ENCODE results near the gene S100A16. TPM values are rescaled to one million over a fixed set of nuclear protein-coding genes. Genes with fewer than 3 reads are reported as not detected.

S100A16 gene
- total RNA-seq, 1 experiment from 2014 or later: 328 TPM

GRCh38 chr1:153636312-153636711 lies 23.4 kb upstream of the S100A16 start:
- no peak for DNase-seq (ENCODE audit: low read depth)

- no peak for DNase-seq (ENCODE audit: low read depth)
These were observed 22.9 kb upstream of the S100A16 start for GRCh38 chr1:153635872-153636271.

DNA sequence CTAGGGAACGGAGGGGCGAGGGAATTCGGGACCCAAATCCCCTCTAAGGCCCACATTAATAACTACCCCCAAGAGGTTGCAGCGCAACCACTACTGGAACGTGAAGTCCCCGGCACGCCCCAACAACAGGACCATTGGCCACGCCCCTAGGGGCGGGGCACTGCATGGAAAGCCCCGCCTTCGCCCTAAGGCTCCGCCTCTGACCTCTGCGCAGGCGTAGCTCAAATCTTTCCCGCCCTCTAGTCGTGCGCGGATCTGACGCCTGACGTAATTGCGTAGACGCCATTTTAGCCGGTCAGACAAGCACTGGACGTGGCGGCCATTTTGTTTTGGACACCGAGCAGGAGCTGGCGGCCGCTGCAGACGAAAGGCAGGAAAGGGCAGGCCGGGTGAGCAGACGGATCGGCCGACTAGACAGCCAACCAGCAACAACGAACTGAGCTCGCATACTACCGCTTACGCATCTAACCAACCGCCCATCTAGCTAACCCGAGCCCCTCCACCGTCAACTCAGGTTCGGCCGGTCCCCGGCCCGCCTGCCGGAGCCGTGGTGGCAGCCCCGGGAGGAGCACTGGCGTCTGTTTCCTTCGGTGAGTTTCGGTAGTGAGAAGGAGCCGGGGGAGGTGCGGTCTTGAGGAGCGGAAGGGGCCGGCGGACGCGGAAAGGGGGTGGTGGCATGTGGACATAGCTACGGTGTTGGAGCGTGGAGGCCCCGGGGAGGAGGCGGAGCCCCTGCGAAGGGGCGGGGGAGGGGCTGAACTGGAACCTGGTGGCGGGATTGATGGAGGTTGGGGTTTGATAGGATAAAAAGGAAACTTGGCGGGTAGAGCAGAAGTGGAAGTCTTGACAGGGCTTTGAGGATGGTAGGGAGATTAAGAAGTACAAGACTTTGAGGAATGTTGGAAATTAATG lies 21.1 kb upstream of the S100A16 start, which contains the start of gene CHTOP:
Gene CHTOP, plus strand, starts transcription at position 313 of the 912 bp plus-strand sequence. CDS start 2,523 bp downstream, outside the sequence.
- peak; percentile 96 for DNase-seq (ENCODE audit: low read depth)

- no peak for DNase-seq (ENCODE audit: low read depth)
These were observed 20.3 kb upstream of the S100A16 start for GRCh38 chr1:153633161-153633753.

DNA sequence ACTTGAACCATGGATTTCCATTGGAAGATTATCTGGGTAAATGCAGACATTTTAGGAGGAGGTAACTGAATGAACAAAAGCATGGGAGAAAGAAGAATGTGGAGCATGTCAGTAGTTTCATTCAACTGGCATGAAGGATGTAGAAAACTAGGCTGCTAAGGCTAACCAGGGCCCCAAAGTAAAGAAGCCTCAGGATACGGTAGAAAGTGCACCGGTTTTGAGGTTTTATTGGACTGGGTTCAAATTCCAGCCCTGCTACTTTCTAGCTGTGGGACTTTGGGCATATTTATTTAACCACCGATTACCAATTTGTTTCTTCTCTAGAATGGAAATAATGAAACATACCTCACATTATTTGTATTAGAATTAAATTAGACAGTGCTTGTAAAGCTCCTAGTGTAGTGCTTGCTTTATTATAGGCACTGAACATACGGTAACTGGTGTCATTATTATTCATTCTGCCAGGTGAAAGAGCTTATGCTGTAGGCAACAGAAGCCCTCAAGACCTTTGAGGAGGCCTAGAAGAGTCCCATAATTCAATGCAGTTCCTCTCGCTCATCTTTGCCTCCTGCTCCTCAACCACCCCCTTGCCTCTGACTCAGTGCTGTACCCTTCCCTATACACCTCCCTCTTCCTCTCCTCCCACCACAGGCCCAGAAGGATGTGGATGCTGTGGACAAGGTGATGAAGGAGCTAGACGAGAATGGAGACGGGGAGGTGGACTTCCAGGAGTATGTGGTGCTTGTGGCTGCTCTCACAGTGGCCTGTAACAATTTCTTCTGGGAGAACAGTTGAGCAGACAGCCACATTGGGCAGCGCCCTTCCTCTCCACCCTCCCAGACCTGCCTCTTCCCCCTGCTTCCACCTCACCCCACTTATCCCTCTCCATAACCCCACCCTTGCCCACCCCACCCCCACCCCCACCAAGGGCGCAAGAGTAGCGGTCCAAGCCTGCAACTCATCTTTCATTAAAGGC lies 18.4 kb upstream of the S100A16 start:
- no peak for DNase-seq (ENCODE audit: low read depth)

- DNase-seq (ENCODE audit: low read depth): no peak
These were observed 17.4 kb upstream of the S100A16 start for GRCh38 chr1:153630384-153630783.

DNA sequence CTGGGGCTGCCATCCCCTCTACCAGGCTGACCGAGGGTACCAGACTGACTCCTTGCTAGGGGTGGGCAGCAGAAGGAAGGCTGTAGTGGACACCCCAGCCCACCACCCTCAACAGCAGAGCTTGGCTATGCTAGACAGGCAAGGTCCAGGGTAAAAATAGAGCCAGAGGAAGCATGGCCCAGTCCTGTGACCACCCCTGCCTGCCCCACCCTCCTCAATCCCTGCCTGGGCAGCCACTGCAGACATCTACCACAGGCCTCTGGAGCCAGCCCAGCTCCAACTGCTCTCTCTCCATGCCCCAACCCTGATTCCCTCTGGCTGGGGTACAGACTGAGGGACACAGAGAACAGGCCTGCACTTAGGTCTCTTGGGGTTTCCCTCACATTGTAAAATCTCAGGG lies 17.0 kb upstream of the S100A16 start:
- DNase-seq (ENCODE audit: low read depth): no peak

DNA sequence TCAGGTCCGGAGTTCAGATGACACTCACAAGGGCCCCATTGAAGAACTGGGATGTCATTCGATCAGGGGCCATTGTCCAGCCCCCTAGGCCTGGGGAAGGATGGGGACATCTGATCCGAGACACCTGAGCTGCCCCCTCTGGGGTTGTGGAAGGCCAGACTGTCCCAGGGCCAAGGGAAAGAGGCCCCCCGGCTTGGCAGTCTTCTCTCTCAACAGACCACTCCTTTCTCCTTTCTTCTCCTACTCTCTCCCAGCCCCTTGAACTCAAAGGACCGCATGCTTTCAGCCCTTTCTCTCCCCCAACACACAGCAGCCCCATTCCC lies 16.4 kb upstream of the S100A16 start:
- DNase-seq (ENCODE audit: low read depth): no peak

GRCh38 chr1:153628638-153629342 lies 15.9 kb upstream of the S100A16 start:
- no peak for DNase-seq (ENCODE audit: low read depth)

- DNase-seq (ENCODE audit: low read depth): no peak
These were observed 15.0 kb upstream of the S100A16 start, which contains the start of gene S100A1 for GRCh38 chr1:153627715-153628626. Gene S100A1 (plus strand): TSS chr1:153628434. CDS start chr1:153630522, 2,088 bp downstream.

GRCh38 chr1:153626904-153627714 lies 14.2 kb upstream of the S100A16 start, which contains the start of gene S100A13:
Gene S100A13 (minus strand): TSS chr1:153627505. CDS start chr1:153626472, 1,033 bp downstream.
- peak; percentile 96 for DNase-seq (ENCODE audit: low read depth)

DNA sequence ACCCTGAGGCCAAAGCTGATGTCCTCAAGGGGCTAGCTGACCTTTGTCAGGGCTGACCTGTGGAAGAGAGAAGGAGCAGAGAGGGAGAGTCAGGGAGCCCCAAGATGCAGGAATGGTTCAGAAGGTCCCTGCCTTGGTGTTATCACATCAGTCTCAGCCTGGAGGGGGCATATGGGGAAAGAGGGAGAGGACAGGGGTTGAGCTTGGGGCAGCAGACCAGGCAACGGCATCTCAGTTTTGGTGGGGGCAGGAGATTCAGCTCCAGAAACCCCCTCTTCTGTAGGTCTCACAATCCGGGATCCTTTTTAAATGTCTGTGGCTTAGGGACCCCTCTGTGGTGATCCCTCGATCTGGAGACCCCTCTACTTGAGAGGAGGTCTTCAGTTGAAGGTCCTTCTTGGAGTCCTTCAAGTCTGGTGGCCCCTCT lies 13.6 kb upstream of the S100A16 start:
- no peak for DNase-seq (ENCODE audit: low read depth)

DNA sequence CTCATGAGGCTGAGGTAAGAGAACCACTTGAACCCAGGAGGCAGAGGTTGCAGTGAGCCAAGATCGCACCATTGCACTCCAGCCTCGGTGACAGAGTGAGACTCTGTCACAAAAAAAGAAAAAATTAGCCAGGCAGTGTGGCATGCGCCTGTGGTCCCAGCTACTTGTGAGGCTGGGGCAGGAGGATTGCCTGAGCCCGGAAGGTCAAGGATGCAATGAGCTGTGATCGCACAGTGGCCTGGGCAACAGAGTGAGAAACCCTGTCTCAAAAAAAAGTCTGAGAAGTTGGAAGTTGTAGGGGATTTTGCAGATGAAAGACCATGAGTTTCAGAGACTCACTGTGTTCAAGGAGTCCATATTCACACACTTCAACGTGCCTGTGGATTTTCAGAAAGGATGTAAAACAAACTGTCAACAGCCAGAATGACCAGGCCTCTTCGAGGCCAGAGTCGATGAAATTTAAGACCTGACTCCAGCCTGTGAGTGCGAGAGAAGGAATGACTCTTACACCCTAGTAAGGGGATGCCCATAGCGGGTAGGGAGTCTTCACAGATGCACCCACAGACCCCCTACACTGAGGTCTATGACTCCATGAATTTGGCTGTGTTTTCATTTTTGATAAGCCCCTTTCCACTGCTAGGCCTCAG lies 12.2 kb upstream of the S100A16 start:
- DNase-seq (ENCODE audit: low read depth): no peak

GRCh38 chr1:153623101-153623500 lies 10.2 kb upstream of the S100A16 start:
- no peak for DNase-seq (ENCODE audit: low read depth)

GRCh38 chr1:153619171-153619570 lies 6.2 kb upstream of the S100A16 start:
- DNase-seq (ENCODE audit: low read depth): no peak

GRCh38 chr1:153617663-153618062 lies 4.7 kb upstream of the S100A16 start:
- DNase-seq (ENCODE audit: low read depth): no peak

GRCh38 chr1:153616917-153617311 lies 4.0 kb upstream of the S100A16 start:
- no peak for DNase-seq (ENCODE audit: low read depth)

DNA sequence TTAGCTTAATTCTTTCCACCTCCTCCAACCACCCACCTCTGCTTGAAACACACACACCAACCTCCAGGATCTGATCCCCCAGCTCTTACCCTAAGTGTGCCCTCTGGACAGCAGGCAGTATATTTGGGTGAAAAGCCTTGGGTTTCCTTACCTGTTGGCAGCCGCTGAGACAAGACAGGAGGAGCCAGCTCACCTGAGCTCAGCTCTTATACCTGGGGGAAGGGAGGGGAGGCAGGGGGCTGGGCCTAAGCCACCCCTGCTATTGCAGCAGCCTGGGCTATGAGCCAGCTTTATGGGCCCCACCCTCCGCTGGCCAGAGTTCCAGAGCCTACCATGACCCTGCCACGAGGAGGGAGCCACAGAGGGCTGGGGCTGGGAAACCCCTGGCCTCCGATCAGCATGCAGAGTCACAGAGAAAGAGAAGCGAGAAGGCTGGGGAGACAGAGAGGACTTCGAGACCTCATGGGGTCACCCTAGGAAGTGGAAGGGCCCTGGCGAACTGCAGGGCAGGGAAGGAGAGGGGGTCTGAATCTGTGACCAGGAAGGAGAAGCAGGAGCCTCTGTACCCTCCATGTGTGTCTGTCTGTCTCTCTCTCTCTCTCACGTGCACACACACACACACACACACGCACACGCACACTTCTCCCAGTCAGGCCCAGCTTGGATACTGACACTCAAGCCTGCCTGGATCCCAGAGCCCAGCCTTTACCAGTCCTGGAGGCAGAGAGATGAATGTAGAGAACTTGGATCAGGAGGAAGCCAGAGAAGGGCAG lies 3.4 kb upstream of the S100A16 start, which contains the start of gene S100A14:
Gene S100A14, minus strand, starts transcription at position 182 of the 773 bp plus-strand sequence. CDS start 467 bp downstream, outside the sequence.
- DNase-seq (ENCODE audit: low read depth): no peak

Data from RPMI7951 (cell line).